CD4-positive, alpha-beta T cell (primary cell): Measurements from ENCODE around the gene INPP5A. TPM values are rescaled to one million over a fixed set of nuclear protein-coding genes. Genes with fewer than 3 reads are reported as not detected.

Experiments used
- ATAC-seq: fragments of 200-7000 bp; cut with Tn5 transposase; one replicate; pipeline ENCODE4 v1.10.0; 2022; ENCODE audit warnings: mild to moderate bottlenecking; ENCODE audit not compliant: poor library complexity
- CTCF ChIA-PET: fragments of 350-600 bp; sonication (Branson Sonifier 250); formaldehyde crosslinking; loops from one replicate; lab custom pipeline; 2021; ENCODE audit warnings: antibody characterized with exemption, inconsistent platforms; lab: Charles Lee
- POLR2A ChIA-PET: fragments of 350-600 bp; sonication (Branson Sonifier 250); formaldehyde crosslinking; loops from one replicate; lab custom pipeline; 2021; ENCODE audit warnings: antibody characterized with exemption, inconsistent platforms; lab: Charles Lee
- DNase-seq, 14 experiments: peaks; one replicate each; pipeline ENCODE4 v3.0.0-alpha.2; 2013 to 2020; ENCODE audit warnings: mixed read lengths in 2 of 14
- H3K27ac ChIP-seq, 2 donors: one replicate each; pipeline versions ENCODE4 v1.5.1 to v1.7.0; 2013; ENCODE audit warnings: low read length in 2 of 2, low read depth in 1 of 2, mild to moderate bottlenecking in 1 of 2
- H3K27me3 ChIP-seq, 2 experiments: 1 replicate in 1 of 2; 2 replicates in 1 of 2; pipeline versions ENCODE4 v1.6.1 to v1.7.0; 2013; ENCODE audit warnings: low read length in 2 of 2, control low read depth in 1 of 2, mild to moderate bottlenecking in 1 of 2, moderate library complexity in 1 of 2; ENCODE audit not compliant: insufficient read depth in 2 of 2, control insufficient read depth in 1 of 2
- H3K36me3 ChIP-seq: one replicate; pipeline ENCODE4 v1.6.1; 2013; ENCODE audit warnings: low read length, control low read depth; ENCODE audit not compliant: insufficient read depth
- H3K4me1 ChIP-seq: one replicate; pipeline ENCODE4 v1.6.1; 2013; ENCODE audit warnings: low read length, control low read depth; ENCODE audit not compliant: insufficient read depth
- H3K4me3 ChIP-seq: one replicate; pipeline ENCODE4 v1.5.1; 2013; ENCODE audit warnings: mild to moderate bottlenecking, low read length, moderate library complexity
- H3K9me3 ChIP-seq, 2 experiments: 1 replicate in 1 of 2; 2 replicates in 1 of 2; pipeline versions ENCODE4 v1.6.1 to v1.7.0; 2013; ENCODE audit warnings: low read length in 2 of 2, mild to moderate bottlenecking in 2 of 2, control low read depth in 1 of 2, moderate library complexity in 1 of 2; ENCODE audit not compliant: control insufficient read depth in 1 of 2, insufficient read depth in 1 of 2
- H3K27ac Mint-ChIP-seq: one replicate; pipeline ENCODE4 v1.8.0; 2020; ENCODE audit warnings: mixed read lengths
- H3K27me3 Mint-ChIP-seq: one replicate; pipeline ENCODE4 v1.8.0; 2021; ENCODE audit warnings: mixed read lengths
- H3K36me3 Mint-ChIP-seq: one replicate; pipeline ENCODE4 v1.8.0; 2021; ENCODE audit warnings: low read depth, mixed read lengths
- H3K4me1 Mint-ChIP-seq: one replicate; pipeline ENCODE4 v1.8.0; 2021; ENCODE audit warnings: low read depth, mixed read lengths
- H3K4me3 Mint-ChIP-seq: one replicate; pipeline ENCODE4 v1.8.0; 2020; ENCODE audit warnings: mild to moderate bottlenecking, mixed read lengths
- H3K9me3 Mint-ChIP-seq: one replicate; pipeline ENCODE4 v1.8.0; 2020; ENCODE audit warnings: mixed read lengths
- intact Hi-C, 2 experiments: fragments of 100-400 bp; cut with DNase I in 1 of 2; cut with micrococcal nuclease in 1 of 2; formaldehyde crosslinking; loops; one replicate each; pipeline versions ENCODE4 v1.15.1 to v1.9.0; 2023 to 2025; cut with DNase I, micrococcal nuclease
- total RNA-seq, 174 experiments: library from RNA in 2 of 174; stranded (reverse) in 2 of 174; gene quantifications; one replicate each; pipeline ENCODE4 v1.2.3 and lab custom pipeline; 2021 to 2026
- TF ChIP-seq, protein P1 (sequence below): fragments of 200-600 bp; IDR thresholded peaks from one replicate; pipeline ENCODE4 v1.8.0; 2022; ENCODE audit warnings: antibody characterized with exemption, mild to moderate bottlenecking

INPP5A gene
- total RNA-seq, 2 experiments from 2014 or later: 22.0 to 24.8 TPM

DNA sequence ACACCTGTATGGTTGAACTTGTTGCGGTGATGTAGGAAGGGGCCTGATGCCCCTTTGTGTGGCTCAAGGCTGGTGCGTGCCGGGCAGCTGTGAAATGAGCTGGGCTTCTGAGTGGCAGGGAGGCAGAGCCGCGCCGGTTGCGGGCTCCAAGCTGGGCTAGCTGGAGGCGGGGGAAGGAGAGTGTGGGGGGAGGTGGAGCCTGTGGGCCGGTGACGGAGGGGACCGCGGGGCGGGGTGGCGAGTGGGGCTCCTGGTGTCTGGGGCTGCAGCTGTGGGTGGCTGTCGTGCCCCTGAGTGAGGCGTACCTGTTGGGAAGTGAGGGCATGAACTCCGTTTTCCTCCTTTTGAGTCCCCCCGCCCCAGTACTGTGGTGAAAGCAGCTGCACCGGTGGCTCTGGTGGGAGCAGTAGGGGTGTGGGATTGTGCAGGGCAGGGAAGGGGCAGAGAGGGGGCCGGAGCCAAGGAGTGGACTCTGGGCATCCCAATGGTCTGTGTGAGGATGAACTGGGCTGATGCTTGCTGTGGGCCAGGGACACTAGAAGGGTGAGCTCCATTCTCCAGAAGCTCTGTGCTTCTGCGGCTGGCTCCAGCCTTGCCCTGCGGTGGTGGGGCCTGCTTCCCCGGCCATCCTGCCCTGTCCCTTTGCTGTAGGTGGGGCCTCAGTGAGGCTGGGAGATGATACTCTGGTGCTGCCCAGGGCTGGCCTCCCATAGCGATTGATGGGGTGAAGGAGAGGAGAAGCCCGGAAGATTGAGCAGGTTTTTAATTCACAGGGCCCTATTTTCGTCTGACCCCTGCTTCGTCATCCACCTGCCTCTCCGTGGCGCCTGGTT, 41.7 kb downstream of the INPP5A start:
- Mint-ChIP-seq H3K27me3 (no peaks in the 10 kb centered on the region), H3K9me3 (no peaks in the 10 kb centered on the region), H3K36me3 (peaks cover 17% of the 10 kb centered on the region), H3K4me3 (no peak overlapping the region), H3K4me1 (peaks cover 74% of the 10 kb centered on the region), H3K27ac (no peak overlapping the region)
- intact Hi-C loops: no loop called here
- Histone ChIP-seq H3K9me3 (peaks cover 0 to 13% of the 10 kb centered on the region in 2 experiments), H3K4me3 (no peak overlapping the region), H3K27me3 (no peaks in the 10 kb centered on the region), H3K36me3 (no peaks in the 10 kb centered on the region), H3K4me1 (peaks cover 29% of the 10 kb centered on the region), H3K27ac (no peak overlapping the region)
- CTCF ChIA-PET: no interaction called here
- TF ChIP-seq, protein P1, sequence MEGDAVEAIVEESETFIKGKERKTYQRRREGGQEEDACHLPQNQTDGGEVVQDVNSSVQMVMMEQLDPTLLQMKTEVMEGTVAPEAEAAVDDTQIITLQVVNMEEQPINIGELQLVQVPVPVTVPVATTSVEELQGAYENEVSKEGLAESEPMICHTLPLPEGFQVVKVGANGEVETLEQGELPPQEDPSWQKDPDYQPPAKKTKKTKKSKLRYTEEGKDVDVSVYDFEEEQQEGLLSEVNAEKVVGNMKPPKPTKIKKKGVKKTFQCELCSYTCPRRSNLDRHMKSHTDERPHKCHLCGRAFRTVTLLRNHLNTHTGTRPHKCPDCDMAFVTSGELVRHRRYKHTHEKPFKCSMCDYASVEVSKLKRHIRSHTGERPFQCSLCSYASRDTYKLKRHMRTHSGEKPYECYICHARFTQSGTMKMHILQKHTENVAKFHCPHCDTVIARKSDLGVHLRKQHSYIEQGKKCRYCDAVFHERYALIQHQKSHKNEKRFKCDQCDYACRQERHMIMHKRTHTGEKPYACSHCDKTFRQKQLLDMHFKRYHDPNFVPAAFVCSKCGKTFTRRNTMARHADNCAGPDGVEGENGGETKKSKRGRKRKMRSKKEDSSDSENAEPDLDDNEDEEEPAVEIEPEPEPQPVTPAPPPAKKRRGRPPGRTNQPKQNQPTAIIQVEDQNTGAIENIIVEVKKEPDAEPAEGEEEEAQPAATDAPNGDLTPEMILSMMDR: no peak
- no peak for DNase-seq
- ATAC-seq: peak; percentile 61
- POLR2A ChIA-PET: no interaction called here

DNA sequence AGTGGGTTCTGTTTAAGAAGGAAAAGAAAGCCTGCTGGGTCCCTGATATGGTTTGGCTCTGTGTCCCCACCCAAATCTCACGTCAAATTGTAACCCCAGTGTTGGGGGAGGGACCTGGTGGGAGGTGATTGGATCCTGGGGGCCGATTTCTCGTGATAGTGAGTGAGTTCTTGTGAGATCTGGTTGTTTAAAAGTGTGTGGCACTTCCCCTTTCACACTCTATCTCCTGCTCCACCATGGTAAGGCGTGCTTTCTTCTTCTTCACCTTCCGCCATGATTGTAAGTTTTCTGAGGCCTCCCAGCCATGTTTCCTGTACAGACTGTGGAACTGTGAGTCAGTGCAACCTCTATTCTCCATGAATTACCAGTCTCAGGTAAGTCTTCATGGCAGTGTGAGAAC, 42.6 kb downstream of the INPP5A start:
- Histone ChIP-seq H3K4me3 (no peak overlapping the region), H3K27ac (no peak overlapping the region), H3K36me3 (no peaks in the 10 kb centered on the region), H3K9me3 (peaks cover 0 to 13% of the 10 kb centered on the region in 2 experiments), H3K4me1 (peaks cover 24% of the 10 kb centered on the region), H3K27me3 (no peaks in the 10 kb centered on the region)
- intact Hi-C loops: no loop called here
- peaks cover 73% of the 10 kb centered on the region for H3K4me1 Mint-ChIP-seq
- DNase-seq: no peak
- H3K4me3 Mint-ChIP-seq: no peak overlapping the region
- peaks cover 17% of the 10 kb centered on the region for H3K36me3 Mint-ChIP-seq
- TF ChIP-seq, protein P1: no peak
- H3K27me3 Mint-ChIP-seq: no peaks in the 10 kb centered on the region
- H3K9me3 Mint-ChIP-seq: no peaks in the 10 kb centered on the region
- no peak overlapping the region for H3K27ac Mint-ChIP-seq
- no peak for ATAC-seq
- CTCF ChIA-PET: no interaction called here
- POLR2A ChIA-PET: no interaction called here

DNA sequence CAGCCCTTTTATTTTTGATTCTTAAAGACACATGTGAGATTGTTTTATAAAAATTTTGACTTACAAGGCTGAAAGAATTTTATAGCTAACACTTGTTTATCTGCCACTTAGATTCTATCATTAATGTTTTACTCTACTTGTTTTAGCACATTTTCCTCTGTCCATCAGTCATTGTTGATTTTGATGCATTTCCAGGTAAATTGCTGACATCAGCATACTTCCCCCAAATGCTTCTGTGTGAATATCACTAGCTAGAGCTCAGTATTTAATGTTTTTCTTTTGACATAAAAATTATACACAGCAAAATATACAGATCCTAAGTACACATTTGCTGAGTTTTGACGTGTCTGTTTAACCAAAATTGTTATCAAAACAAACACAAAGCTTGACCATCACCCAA, 43.0 kb downstream of the INPP5A start:
- H3K4me3 ChIP-seq: no peak overlapping the region
- TF ChIP-seq, protein P1: no peak
- Mint-ChIP-seq H3K4me3 (no peak overlapping the region), H3K9me3 (no peaks in the 10 kb centered on the region), H3K27me3 (no peaks in the 10 kb centered on the region), H3K27ac (no peak overlapping the region), H3K36me3 (peaks cover 17% of the 10 kb centered on the region), H3K4me1 (peaks cover 73% of the 10 kb centered on the region)
- DNase-seq (no peak), ATAC-seq (no peak)
- H3K27ac ChIP-seq: no peak overlapping the region
- ChIA-PET CTCF (no interaction called here), POLR2A (no interaction called here)
- peaks cover 21% of the 10 kb centered on the region for H3K4me1 ChIP-seq
- H3K36me3 ChIP-seq: no peaks in the 10 kb centered on the region
- intact Hi-C loops: no loop called here
- H3K9me3 ChIP-seq: peaks cover 0 to 13% of the 10 kb centered on the region in 2 experiments
- no peaks in the 10 kb centered on the region for H3K27me3 ChIP-seq
